Spleen (tissue), 11 donors: Measurements from ENCODE around the gene CCN5. TPM values are rescaled to one million over a fixed set of nuclear protein-coding genes. Genes with fewer than 3 reads are reported as not detected.

Experiments
- DNase-seq: peaks from one replicate; pipeline ENCODE4 v3.0.0-alpha.2; 2020
- H3K27ac ChIP-seq, 8 donors: fragments of 200-600 bp; sonication (generic) in 7 of 8; 1 replicate in 4 of 8; 2 replicates in 4 of 8; pipeline versions ENCODE4 v1.5.0 to v1.8.0; 2016 to 2021; ENCODE audit warnings: inconsistent platforms in 4 of 8, mild to moderate bottlenecking in 4 of 8, moderate library complexity in 1 of 8
- H3K27me3 ChIP-seq, 7 donors: fragments of 200-600 bp; sonication (generic) in 6 of 7; replicated peaks in 1 of 7; 1 replicate in 4 of 7; 2 replicates in 3 of 7; pipeline versions ENCODE4 v1.5.0 to v1.8.0; 2016 to 2021; ENCODE audit warnings: inconsistent platforms in 3 of 7, mild to moderate bottlenecking in 1 of 7
- H3K36me3 ChIP-seq, 6 donors: fragments of 200-600 bp; sonication (generic) in 5 of 6; 1 replicate in 4 of 6; 2 replicates in 2 of 6; pipeline versions ENCODE4 v1.5.0 to v1.8.0; 2016 to 2021; ENCODE audit warnings: inconsistent platforms in 2 of 6
- H3K4me1 ChIP-seq, 6 donors: fragments of 200-600 bp; sonication (generic) in 5 of 6; 1 replicate in 3 of 6; 2 replicates in 3 of 6; pipeline versions ENCODE4 v1.5.0 to v1.8.0; 2016 to 2021; ENCODE audit warnings: inconsistent platforms in 3 of 6
- H3K4me3 ChIP-seq, 8 donors: fragments of 200-600 bp; sonication (generic) in 7 of 8; 1 replicate in 4 of 8; 2 replicates in 4 of 8; pipeline versions ENCODE4 v1.5.0 to v1.8.0; 2016 to 2021; ENCODE audit warnings: inconsistent platforms in 4 of 8, mild to moderate bottlenecking in 4 of 8, moderate library complexity in 2 of 8
- H3K9me3 ChIP-seq, 8 donors: fragments of 200-600 bp; sonication (generic) in 7 of 8; 1 replicate in 4 of 8; 2 replicates in 4 of 8; pipeline versions ENCODE4 v1.5.0 to v1.8.0; 2016 to 2021; ENCODE audit warnings: inconsistent platforms in 4 of 8
- POLR2A ChIP-seq, 3 donors: fragments of 450-650 bp; IDR thresholded peaks; one replicate each; pipeline ENCODE4 v1.5.1; 2017; ENCODE audit warnings: antibody characterized with exemption in 3 of 3, mild to moderate bottlenecking in 1 of 3
- POLR2AphosphoS5 ChIP-seq, 3 donors: sonication (generic); formaldehyde crosslinking; IDR thresholded peaks; one replicate each; pipeline ENCODE4 v1.5.1; 2017; ENCODE audit warnings: antibody characterized with exemption in 3 of 3
- WGBS, 5 donors: extraction: QIAGEN DNeasy Blood & Tissue Kit in 3 of 5; methylation state at CpG; one replicate each; pipeline versions ENCODE4 v1.1.5 to v1.1.7; 2013 to 2018; 5-methylcytosine and 5-hydroxymethylcytosine counted together
- intact Hi-C: fragments of 100-400 bp; cut with DNase I; formaldehyde crosslinking; loops from one replicate; pipeline ENCODE4 v1.15.0; 2023; ENCODE audit warnings: low total_unique reads
- polyA plus RNA-seq, 3 donors: library from polyadenylated mRNA; stranded (reverse); fragments of 200-250 nt; gene quantifications; one replicate each; pipeline ENCODE4 v1.2.1, GENCODE V29; 2013
- total RNA-seq, 7 donors: library from RNA; depleted of rRNA in 3 of 7; stranded (reverse); fragments of >200 nt in 3 of 7; fragmentation: NEBNext Ultra II Directional in 4 of 7; extraction: Animal tissue kit (Norgen Biotek cat#: 25700) in 4 of 7; gene quantifications; one replicate each; pipeline versions ENCODE4 v1.1.0 to v1.2.1, GENCODE V29; 2016 to 2021
- TF ChIP-seq, protein P1 (sequence below), 11 experiments: fragments of 200-600 bp in 7 of 11; fragments of 450-650 bp in 4 of 11; sonication (generic) in 4 of 11; IDR thresholded peaks in 8 of 11; conservative IDR thresholded peaks in 3 of 11; 1 replicate in 7 of 11; 2 replicates in 4 of 11; pipeline versions ENCODE4 v1.4.0 to v1.8.0; 2016 to 2021; ENCODE audit warnings: antibody characterized with exemption in 11 of 11, inconsistent platforms in 4 of 11, mild to moderate bottlenecking in 1 of 11
- donor health status: healthy with polysubstance abuse.
- donor health status: DM: no; HTN: no; CAD: no; lungs with moderate emphysema.
- donor health status: DM: no; HTN: no; CAD: no.
- donor health status: Bipolar disorder and iron deficiency.
- donor health status: healthy.
- donor health status: DM: no; HTN: no; CAD: no.
- donor health status: DM: yes; HTN: yes; CAD: no.

CCN5 gene
- total and polyA plus RNA-seq, 10 donors = 0.51 to 10.6 (median 1.5) TPM; not detected in 1

- TF ChIP-seq POLR2AphosphoS5 (IDR thresholded peaks at IDR 0.05) (no peak), POLR2A (IDR thresholded peaks at IDR 0.05) (no peak)
- TF ChIP-seq, protein P1, sequence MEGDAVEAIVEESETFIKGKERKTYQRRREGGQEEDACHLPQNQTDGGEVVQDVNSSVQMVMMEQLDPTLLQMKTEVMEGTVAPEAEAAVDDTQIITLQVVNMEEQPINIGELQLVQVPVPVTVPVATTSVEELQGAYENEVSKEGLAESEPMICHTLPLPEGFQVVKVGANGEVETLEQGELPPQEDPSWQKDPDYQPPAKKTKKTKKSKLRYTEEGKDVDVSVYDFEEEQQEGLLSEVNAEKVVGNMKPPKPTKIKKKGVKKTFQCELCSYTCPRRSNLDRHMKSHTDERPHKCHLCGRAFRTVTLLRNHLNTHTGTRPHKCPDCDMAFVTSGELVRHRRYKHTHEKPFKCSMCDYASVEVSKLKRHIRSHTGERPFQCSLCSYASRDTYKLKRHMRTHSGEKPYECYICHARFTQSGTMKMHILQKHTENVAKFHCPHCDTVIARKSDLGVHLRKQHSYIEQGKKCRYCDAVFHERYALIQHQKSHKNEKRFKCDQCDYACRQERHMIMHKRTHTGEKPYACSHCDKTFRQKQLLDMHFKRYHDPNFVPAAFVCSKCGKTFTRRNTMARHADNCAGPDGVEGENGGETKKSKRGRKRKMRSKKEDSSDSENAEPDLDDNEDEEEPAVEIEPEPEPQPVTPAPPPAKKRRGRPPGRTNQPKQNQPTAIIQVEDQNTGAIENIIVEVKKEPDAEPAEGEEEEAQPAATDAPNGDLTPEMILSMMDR (IDR thresholded peaks at IDR 0.05 in 8 of 11, conservative IDR thresholded peaks at IDR 0.05 in 3 of 11) = no peak
- Histone ChIP-seq H3K36me3 (no peaks in the 10 kb centered on the region), H3K9me3 (no peaks in the 10 kb centered on the region), H3K27ac (no peak overlapping the region), H3K4me3 (no peak overlapping the region), H3K4me1 (no peaks in the 10 kb centered on the region), H3K27me3 (peaks cover 0 to 41% (median 4%) of the 10 kb centered on the region in 7 donors)
- intact Hi-C loops = no loop called here
- whole genome bisulfite sequencing, 5 donors = 87 to 94% (median 90%) methylated on average over 13 to 18 of the region's 18 CpGs
- no peak for DNase-seq
Observed at GRCh38 chr20:44756011-44756688, 41.0 kb downstream of the CCN5 start.

DNA sequence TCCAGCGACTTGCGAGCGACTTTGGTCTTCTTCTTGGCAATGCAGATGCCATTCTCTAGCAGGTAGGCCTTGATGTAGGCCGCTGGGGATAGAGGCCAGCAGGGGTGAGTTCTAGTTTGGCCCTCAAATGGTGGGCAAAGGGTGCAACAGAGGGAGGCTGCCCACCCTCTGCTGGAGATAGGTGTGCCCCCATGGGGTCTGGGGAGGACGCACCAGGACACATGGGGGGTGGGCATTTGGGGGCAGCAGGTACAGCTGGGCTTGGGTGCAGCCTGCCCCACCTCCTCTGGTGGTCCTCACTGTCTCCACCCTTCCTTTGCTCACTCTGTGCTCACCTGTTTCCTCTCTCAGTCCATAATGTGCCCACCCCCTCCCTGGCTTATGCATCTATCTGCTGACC, 41.8 kb downstream of the CCN5 start:
- WGBS, 5 donors = 88 to 100% (median 92%) methylated on average over 1 to 5 of the region's 5 CpGs
- intact Hi-C loops = no loop called here
- H3K4me1 ChIP-seq = no peaks in the 10 kb centered on the region
- DNase-seq = no peak
- no peak overlapping the region for H3K4me3 ChIP-seq
- TF ChIP-seq POLR2A (IDR thresholded peaks at IDR 0.05) = no peak
- TF ChIP-seq, protein P1 (IDR thresholded peaks at IDR 0.05 in 8 of 11, conservative IDR thresholded peaks at IDR 0.05 in 3 of 11) = no peak
- no peak for TF ChIP-seq POLR2AphosphoS5 (IDR thresholded peaks at IDR 0.05)
- H3K36me3 ChIP-seq = no peaks in the 10 kb centered on the region
- H3K27me3 ChIP-seq = peaks cover 0 to 33% (median 4%) of the 10 kb centered on the region in 7 donors
- H3K9me3 ChIP-seq = no peaks in the 10 kb centered on the region
- no peak overlapping the region for H3K27ac ChIP-seq

- 33 to 45% (median 40%) methylated on average over 10 of the region's 10 CpGs for WGBS, 5 donors
- no peak for DNase-seq
- Histone ChIP-seq H3K36me3 (no peaks in the 10 kb centered on the region), H3K27me3 (peaks cover 0 to 19% (median 1%) of the 10 kb centered on the region in 7 donors), H3K4me3 (no peak overlapping the region), H3K9me3 (no peaks in the 10 kb centered on the region), H3K4me1 (no peaks in the 10 kb centered on the region), H3K27ac (no peak overlapping the region)
- intact Hi-C loops = no loop called here
- TF ChIP-seq, protein P1 (IDR thresholded peaks at IDR 0.05 in 8 of 11, conservative IDR thresholded peaks at IDR 0.05 in 3 of 11) = no peak
- TF ChIP-seq POLR2AphosphoS5 (IDR thresholded peaks at IDR 0.05) (no peak), POLR2A (IDR thresholded peaks at IDR 0.05) (no peak)
Observed at GRCh38 chr20:44758247-44759101, 43.3 kb downstream of the CCN5 start.

- Histone ChIP-seq H3K4me3 (no peak overlapping the region), H3K27me3 (peaks cover 0 to 14% (median 0%) of the 10 kb centered on the region in 7 donors), H3K4me1 (no peaks in the 10 kb centered on the region), H3K36me3 (no peaks in the 10 kb centered on the region), H3K9me3 (no peaks in the 10 kb centered on the region), H3K27ac (no peak overlapping the region)
- no peak for TF ChIP-seq POLR2AphosphoS5 (IDR thresholded peaks at IDR 0.05)
- TF ChIP-seq, protein P1 (IDR thresholded peaks at IDR 0.05 in 8 of 11, conservative IDR thresholded peaks at IDR 0.05 in 3 of 11) = no peak
- TF ChIP-seq POLR2A (IDR thresholded peaks at IDR 0.05) = no peak
- no peak for DNase-seq
- WGBS, 5 donors = 88 to 100% (median 96%) methylated on average over 1 of the region's 1 CpG
- intact Hi-C loops = no loop called here
Observed at GRCh38 chr20:44759595-44759994, 44.4 kb downstream of the CCN5 start.
